Coronary artery (tissue), 2 donors: ENCODE measurements around the gene SLC17A5.

ENCODE experiments used
- DNase-seq: peaks from one replicate; pipeline ENCODE4 v3.0.0-alpha.2; 2017; ENCODE audit warnings: low spot score
- H3K27ac ChIP-seq, 2 donors: fragments of 200-600 bp; sonication (generic); one replicate each; pipeline ENCODE4 v1.5.1; 2016 to 2019
- H3K4me3 ChIP-seq: fragments of 200-600 bp; sonication (generic); 2 replicates; pipeline ENCODE4 v1.5.1; 2016; ENCODE audit warnings: mild to moderate bottlenecking, moderate library complexity
- TF ChIP-seq, protein P1 (sequence below): fragments of 200-600 bp; sonication (generic); IDR thresholded peaks from one replicate; pipeline ENCODE4 v1.5.1; 2019; ENCODE audit warnings: antibody characterized with exemption

Gene SLC17A5

DNA sequence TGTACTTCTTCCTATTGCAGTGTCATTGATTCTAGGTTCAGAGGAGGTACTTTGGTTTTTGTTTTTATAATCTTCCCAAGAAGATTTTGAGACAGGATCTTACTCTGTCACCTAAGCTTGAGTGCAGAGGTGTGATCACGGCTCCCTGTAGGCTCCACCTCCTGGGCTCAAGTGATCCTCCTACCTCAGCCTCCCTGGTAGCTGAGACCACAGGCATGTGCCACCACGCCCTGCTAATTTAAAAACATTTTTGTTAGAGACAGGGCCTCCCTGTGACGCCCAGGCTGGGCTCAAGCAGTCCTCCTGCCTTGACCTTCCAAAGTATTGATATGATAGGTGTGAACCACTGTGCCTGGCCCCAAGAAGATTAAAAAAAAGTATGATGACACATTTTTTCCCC is 3.4 kb upstream of the SLC17A5 start:
- H3K4me3 ChIP-seq, result no peak overlapping the region
- no peak for DNase-seq
- no peak overlapping the region for H3K27ac ChIP-seq
- TF ChIP-seq, protein P1, sequence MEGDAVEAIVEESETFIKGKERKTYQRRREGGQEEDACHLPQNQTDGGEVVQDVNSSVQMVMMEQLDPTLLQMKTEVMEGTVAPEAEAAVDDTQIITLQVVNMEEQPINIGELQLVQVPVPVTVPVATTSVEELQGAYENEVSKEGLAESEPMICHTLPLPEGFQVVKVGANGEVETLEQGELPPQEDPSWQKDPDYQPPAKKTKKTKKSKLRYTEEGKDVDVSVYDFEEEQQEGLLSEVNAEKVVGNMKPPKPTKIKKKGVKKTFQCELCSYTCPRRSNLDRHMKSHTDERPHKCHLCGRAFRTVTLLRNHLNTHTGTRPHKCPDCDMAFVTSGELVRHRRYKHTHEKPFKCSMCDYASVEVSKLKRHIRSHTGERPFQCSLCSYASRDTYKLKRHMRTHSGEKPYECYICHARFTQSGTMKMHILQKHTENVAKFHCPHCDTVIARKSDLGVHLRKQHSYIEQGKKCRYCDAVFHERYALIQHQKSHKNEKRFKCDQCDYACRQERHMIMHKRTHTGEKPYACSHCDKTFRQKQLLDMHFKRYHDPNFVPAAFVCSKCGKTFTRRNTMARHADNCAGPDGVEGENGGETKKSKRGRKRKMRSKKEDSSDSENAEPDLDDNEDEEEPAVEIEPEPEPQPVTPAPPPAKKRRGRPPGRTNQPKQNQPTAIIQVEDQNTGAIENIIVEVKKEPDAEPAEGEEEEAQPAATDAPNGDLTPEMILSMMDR, result no peak

DNA sequence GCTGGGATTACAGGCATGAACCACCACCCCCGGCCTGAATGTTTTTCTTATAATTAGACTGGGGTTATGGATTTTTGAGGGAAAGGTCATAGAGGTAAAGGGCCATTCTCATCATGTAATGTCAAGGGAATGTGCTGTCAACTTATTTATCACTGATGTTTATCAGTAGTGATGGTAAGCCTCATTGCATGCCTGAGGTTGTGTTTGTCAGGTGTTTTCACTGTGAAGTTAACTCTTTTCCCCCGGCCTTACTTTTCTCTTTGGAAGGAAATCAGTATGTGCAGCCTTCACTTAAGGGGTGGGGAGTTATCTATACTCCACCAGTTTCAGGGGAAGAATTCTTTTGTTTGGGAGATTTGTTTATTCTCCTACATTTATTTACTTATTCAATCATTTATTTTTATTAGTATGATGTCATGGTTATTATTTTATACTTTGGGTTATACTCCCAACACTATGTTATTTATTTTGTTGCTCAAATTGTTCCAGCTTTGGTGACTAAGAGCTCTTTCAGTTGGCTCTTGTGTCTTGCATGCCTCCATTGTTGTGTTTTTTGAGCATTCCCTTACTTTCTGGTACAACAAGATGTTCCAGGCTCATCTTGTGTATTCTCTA is 2.8 kb upstream of the SLC17A5 start:
- Histone ChIP-seq H3K27ac (no peak overlapping the region), H3K4me3 (no peak overlapping the region)
- TF ChIP-seq, protein P1, result no peak
- no peak for DNase-seq

DNA sequence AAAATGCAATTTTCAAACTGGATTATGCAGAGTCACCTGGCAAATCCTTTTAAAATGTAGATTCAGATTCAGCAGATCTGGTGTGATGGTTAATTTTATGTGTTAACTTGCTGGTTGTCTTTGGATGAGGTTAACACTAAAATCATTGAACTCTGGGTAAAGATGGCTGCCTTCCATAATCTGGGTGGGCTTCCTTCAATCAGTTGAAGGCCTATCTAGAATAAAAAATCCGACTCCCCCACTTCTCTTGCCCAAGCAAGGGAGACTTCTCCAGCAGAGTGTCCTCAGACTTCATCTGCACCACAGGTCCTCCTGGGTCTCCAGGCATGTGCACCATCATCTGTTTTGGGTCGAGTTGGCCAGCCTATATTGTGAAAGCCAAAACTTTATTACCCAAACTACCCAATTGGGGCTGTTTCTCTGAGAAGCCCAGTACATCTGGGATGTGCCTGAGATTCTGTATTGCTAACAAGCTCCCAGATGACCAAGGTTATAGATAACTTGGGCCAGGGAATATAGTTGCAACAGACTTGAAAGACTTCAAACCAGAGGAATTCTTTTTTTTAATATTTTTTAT is 1.6 kb upstream of the SLC17A5 start:
- no peak for DNase-seq
- TF ChIP-seq, protein P1, result no peak
- Histone ChIP-seq H3K4me3 (peak overlapping the region; percentile 99), H3K27ac (peak overlapping the region; percentile 98 to 99)

DNA sequence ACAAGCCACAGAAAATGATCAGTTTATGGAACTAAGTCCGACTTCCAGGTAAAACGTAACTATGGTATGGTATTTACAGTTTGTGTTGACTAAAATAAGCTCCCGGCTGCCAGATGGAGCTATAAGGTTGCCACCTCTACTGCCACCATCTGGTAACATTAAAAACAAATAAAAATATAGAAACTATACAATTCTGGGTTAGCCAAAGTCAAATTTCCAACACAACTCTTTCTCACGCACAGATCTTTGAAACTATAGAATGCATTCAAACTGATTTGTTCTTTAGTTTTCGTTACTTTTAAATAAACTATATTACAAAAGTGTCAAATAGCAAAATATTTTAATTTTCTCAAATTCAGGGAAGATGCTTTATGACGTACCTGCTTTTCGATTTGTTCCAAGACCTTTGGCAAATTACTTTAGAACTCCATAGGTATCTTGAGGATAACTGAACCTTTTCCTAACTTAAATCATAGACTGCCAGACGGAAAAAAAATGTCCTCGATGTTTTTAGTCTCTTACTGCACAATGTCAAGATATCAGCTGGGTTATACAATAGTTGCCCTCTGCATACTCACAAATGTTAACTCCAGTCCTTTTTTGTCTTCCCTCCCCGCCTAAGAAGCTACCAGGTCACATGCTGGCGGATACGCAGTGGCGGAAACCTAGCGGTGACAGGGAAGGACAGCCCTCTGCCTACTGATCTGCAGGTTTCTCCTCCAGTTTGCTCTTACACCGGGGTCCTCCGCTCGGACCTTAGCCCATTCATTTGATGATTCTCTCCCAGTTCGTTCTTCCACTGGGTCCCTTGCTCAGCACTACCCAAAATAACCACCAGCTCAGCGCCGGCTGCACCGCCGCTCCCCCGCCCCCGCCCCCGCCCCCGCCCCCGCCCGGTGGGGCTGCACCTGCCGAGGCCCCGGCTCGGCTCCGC is 888 bp downstream of the SLC17A5 start:
- peak; percentile 79 for DNase-seq
- TF ChIP-seq, protein P1, result no peak
- peak overlapping the region; percentile 98 to 99 for H3K27ac ChIP-seq
- peak overlapping the region; percentile 99 for H3K4me3 ChIP-seq

DNA sequence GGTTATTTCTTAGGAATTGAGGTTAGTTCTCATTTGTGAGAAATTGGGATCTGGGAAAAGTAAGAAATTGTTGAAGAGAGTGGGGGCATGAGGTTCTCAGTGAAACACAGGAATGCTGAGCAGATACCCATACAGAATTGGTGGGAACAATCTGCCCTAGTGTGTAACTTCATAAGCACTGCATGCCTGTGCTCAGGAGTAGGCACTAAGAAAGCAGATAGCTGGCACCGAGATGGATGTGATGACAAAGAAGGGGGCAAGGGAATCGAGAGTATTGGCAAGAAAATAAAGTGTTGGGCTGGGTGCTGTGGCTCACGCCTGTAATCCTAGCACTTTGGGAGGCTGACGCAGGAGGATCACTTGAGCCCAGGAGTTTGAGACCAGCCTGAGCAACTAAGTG is 4.0 kb downstream of the SLC17A5 start:
- Histone ChIP-seq H3K4me3 (no peak overlapping the region), H3K27ac (no peak overlapping the region)
- DNase-seq, result no peak
- TF ChIP-seq, protein P1, result no peak

DNA sequence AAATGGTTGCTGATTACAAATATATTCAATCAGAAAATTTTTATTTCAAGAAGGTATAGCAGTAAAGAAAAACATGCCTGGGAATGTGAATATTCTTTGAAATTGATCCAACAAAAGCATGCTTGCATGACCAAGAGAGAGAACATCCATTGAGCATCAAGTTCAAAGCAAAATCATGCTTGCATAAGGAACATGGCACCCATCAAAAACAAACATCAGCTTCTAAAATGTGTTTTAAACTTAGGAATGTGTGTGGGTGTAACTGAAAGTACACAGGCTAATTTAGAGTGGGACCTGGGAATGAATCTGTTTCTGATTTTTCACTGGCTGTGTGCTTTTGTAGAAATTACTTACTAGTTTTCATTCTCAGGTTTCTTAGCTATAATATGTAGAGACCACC is 5.6 kb downstream of the SLC17A5 start:
- TF ChIP-seq, protein P1, result no peak
- Histone ChIP-seq H3K4me3 (no peak overlapping the region), H3K27ac (no peak overlapping the region)
- no peak for DNase-seq
